Stomach (tissue), 9 donors: ENCODE data around the gene ETS1. TPM values are rescaled to one million over a fixed set of nuclear protein-coding genes. Genes with fewer than 3 reads are reported as not detected.

Source experiments
- DNase-seq, 2 donors: peaks; one replicate each; pipeline versions ENCODE4 v3.0.0 to v3.0.0-alpha.2; 2013 to 2019
- H3K27ac ChIP-seq, 5 donors: fragments of 200-600 bp in 4 of 5; sonication (generic) in 4 of 5; one replicate each; pipeline ENCODE4 v1.5.1; 2013 to 2019; ENCODE audit warnings: mild to moderate bottlenecking in 1 of 5, moderate library complexity in 1 of 5
- H3K27me3 ChIP-seq, 3 donors: fragments of 200-600 bp; sonication (generic); one replicate each; pipeline ENCODE4 v1.5.1; 2017 to 2019; ENCODE audit warnings: mixed run types in 1 of 3
- H3K36me3 ChIP-seq, 4 donors: fragments of 200-600 bp; sonication (generic); 1 replicate in 3 of 4; 2 replicates in 1 of 4; pipeline ENCODE4 v1.5.1; 2016 to 2019
- H3K4me1 ChIP-seq, 4 donors: fragments of 200-600 bp; sonication (generic); one replicate each; pipeline ENCODE4 v1.5.1; 2016 to 2019
- H3K4me3 ChIP-seq, 4 donors: fragments of 200-600 bp; sonication (generic) in 3 of 4; one replicate each; pipeline ENCODE4 v1.5.1; 2016 to 2019; ENCODE audit warnings: mild to moderate bottlenecking in 1 of 4
- H3K9me3 ChIP-seq, 4 donors: fragments of 200-600 bp; sonication (generic); one replicate each; pipeline ENCODE4 v1.5.1; 2016 to 2019
- CTCF ChIP-seq, 7 experiments: fragments of 450-650 bp in 4 of 7; fragments of 200-600 bp in 3 of 7; sonication (generic) in 3 of 7; IDR thresholded peaks; one replicate each; pipeline ENCODE4 v1.5.1; 2016 to 2019; ENCODE audit warnings: antibody characterized with exemption in 7 of 7, control low read depth in 2 of 7, mild to moderate bottlenecking in 1 of 7
- EP300 ChIP-seq: sonication (generic); formaldehyde crosslinking; IDR thresholded peaks from one replicate; pipeline ENCODE4 v1.6.1; 2017; ENCODE audit warnings: antibody characterized with exemption
- POLR2A ChIP-seq, 4 donors: fragments of 450-650 bp; IDR thresholded peaks; one replicate each; pipeline ENCODE4 v1.6.1; 2016; ENCODE audit warnings: antibody characterized with exemption in 4 of 4, control low read depth in 2 of 4, mild to moderate bottlenecking in 1 of 4, moderate library complexity in 1 of 4
- POLR2AphosphoS5 ChIP-seq, 3 donors: sonication (generic); formaldehyde crosslinking; IDR thresholded peaks; one replicate each; pipeline ENCODE4 v1.6.1; 2016; ENCODE audit warnings: antibody characterized with exemption in 3 of 3
- WGBS, 5 donors: extraction: QIAGEN DNeasy Blood & Tissue Kit in 3 of 5; methylation state at CpG; one replicate each; pipeline versions ENCODE4 v1.1.5 to v1.1.7; 2013 to 2018; 5-methylcytosine and 5-hydroxymethylcytosine counted together
- intact Hi-C: fragments of 100-400 bp; cut with DNase I; formaldehyde crosslinking; loops from one replicate; pipeline ENCODE4 v1.15.1; 2023; ENCODE audit warnings: low total_unique reads
- polyA plus RNA-seq, 3 donors: library from polyadenylated mRNA; stranded (reverse); fragments of 200-250 nt; gene quantifications; one replicate each; pipeline ENCODE4 v1.2.3, GENCODE V29; 2013
- total RNA-seq, 5 donors: library from RNA; depleted of rRNA; stranded (reverse); fragments of >200 nt; gene quantifications; one replicate each; pipeline versions ENCODE4 v1.1.0 to v1.2.3, GENCODE V29; 2014 to 2016
- donor health status: healthy with polysubstance abuse.
- donor health status: Bipolar disorder and iron deficiency.
- donor health status: healthy.

Gene ETS1
- total and polyA plus RNA-seq, 8 donors = 7.0 to 72.5 (median 22.5) TPM

- H3K4me1 ChIP-seq = peaks cover 0 to 21% (median 15%) of the 10 kb centered on the region in 4 donors
- H3K27me3 ChIP-seq = no peaks in the 10 kb centered on the region
- no peak overlapping the region for H3K4me3 ChIP-seq
- no peaks in the 10 kb centered on the region for H3K9me3 ChIP-seq
- intact Hi-C loops = loop anchor here (10.0 kb wide), 1 partner anchor 96 kb away; no protein-coding TSS in a partner anchor
- no peak for DNase-seq
- peak overlapping the region in 1 of 5 donors; percentile 3 for H3K27ac ChIP-seq
- TF ChIP-seq POLR2AphosphoS5 (IDR thresholded peaks at IDR 0.05) = no peak
- no peak for TF ChIP-seq CTCF (IDR thresholded peaks at IDR 0.05)
- no peak for TF ChIP-seq POLR2A (IDR thresholded peaks at IDR 0.05)
- no peak for TF ChIP-seq EP300
- 64 to 75% (median 70%) methylated on average over 9 of the region's 9 CpGs for WGBS, 5 donors
- no peaks in the 10 kb centered on the region for H3K36me3 ChIP-seq
Measured at GRCh38 chr11:128620309-128621100, 33.1 kb upstream of the ETS1 start.

GRCh38 chr11:128619540-128620308 is 32.4 kb upstream of the ETS1 start:
- Histone ChIP-seq H3K27me3 (no peaks in the 10 kb centered on the region), H3K27ac (no peak overlapping the region), H3K36me3 (no peaks in the 10 kb centered on the region), H3K4me3 (no peak overlapping the region), H3K9me3 (no peaks in the 10 kb centered on the region), H3K4me1 (peaks cover 0 to 16% (median 7%) of the 10 kb centered on the region in 4 donors)
- no peak for TF ChIP-seq POLR2AphosphoS5 (IDR thresholded peaks at IDR 0.05)
- no peak for TF ChIP-seq EP300
- no peak for TF ChIP-seq CTCF (IDR thresholded peaks at IDR 0.05)
- no peak for TF ChIP-seq POLR2A (IDR thresholded peaks at IDR 0.05)
- intact Hi-C loops = loop anchor here (10.0 kb wide), 1 partner anchor 95 kb away; no protein-coding TSS in a partner anchor
- no peak for DNase-seq
- WGBS, 5 donors = 73 to 92% (median 81%) methylated on average over 10 of the region's 10 CpGs

GRCh38 chr11:128619007-128619406 is 31.6 kb upstream of the ETS1 start:
- Histone ChIP-seq H3K27me3 (no peaks in the 10 kb centered on the region), H3K9me3 (no peaks in the 10 kb centered on the region), H3K4me3 (no peak overlapping the region), H3K36me3 (no peaks in the 10 kb centered on the region), H3K27ac (no peak overlapping the region), H3K4me1 (peaks cover 0 to 10% (median under 1%) of the 10 kb centered on the region in 4 donors)
- TF ChIP-seq POLR2AphosphoS5 (IDR thresholded peaks at IDR 0.05) (no peak), POLR2A (IDR thresholded peaks at IDR 0.05) (no peak), EP300 (no peak), CTCF (IDR thresholded peaks at IDR 0.05) (no peak)
- intact Hi-C loops = no loop called here
- WGBS, 5 donors = 87 to 95% (median 92%) methylated on average over 5 of the region's 5 CpGs
- no peak for DNase-seq

- 78 to 96% (median 94%) methylated on average over 7 of the region's 7 CpGs for WGBS, 5 donors
- H3K27ac ChIP-seq = no peak overlapping the region
- TF ChIP-seq CTCF (IDR thresholded peaks at IDR 0.05) = no peak
- TF ChIP-seq POLR2AphosphoS5 (IDR thresholded peaks at IDR 0.05) = no peak
- no peak for TF ChIP-seq POLR2A (IDR thresholded peaks at IDR 0.05)
- no peak for TF ChIP-seq EP300
- H3K4me1 ChIP-seq = peaks cover 0 to 10% (median 0%) of the 10 kb centered on the region in 4 donors
- no peaks in the 10 kb centered on the region for H3K9me3 ChIP-seq
- no peaks in the 10 kb centered on the region for H3K36me3 ChIP-seq
- intact Hi-C loops = no loop called here
- DNase-seq = no peak
- no peaks in the 10 kb centered on the region for H3K27me3 ChIP-seq
- H3K4me3 ChIP-seq = no peak overlapping the region
Measured at GRCh38 chr11:128618603-128619002, 31.2 kb upstream of the ETS1 start.
